ENCODE results near the gene EHMT1.

- TF ChIP-seq CTCF (IDR thresholded peaks at IDR 0.05) (no peak), POLR2A (IDR thresholded peaks at IDR 0.05) (no peak)
Observed at GRCh38 chr9:137602661-137603060, 16.1 kb upstream of the EHMT1 start.
